PC-9 (cell line): Measurements from ENCODE around the gene IGDCC3.

ENCODE experiments used
- EZH2 ChIP-seq: fragments of 200-600 bp; sonication (generic); IDR thresholded peaks from 2 replicates; pipeline ENCODE4 v1.8.0; 2017; ENCODE audit warnings: antibody characterized with exemption, low read depth
- TF ChIP-seq, protein P1 (sequence below): fragments of 200-600 bp; sonication (generic); conservative IDR thresholded peaks from 2 replicates; pipeline ENCODE4 v1.6.1; 2017; ENCODE audit warnings: mixed run types, antibody characterized with exemption, mild to moderate bottlenecking, moderate library complexity

DNA sequence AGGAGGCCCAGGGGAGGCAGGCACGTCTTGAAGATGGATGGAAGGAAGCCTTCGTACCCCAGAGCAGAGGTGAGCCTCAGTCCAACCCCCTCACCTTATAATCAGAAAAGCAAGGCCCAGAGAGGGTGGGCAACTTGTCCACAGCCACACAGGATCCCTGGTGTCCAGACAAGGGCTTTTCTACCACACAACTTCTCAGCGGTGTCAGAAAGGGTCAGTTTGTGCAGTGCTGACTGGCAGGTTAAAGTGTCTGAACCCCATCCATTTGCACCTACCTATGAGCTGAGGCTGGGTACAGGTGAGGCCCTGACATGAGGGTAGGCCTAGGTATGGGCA is 8.6 kb downstream of the IGDCC3 start:
- no peak for TF ChIP-seq EZH2
- TF ChIP-seq, protein P1, sequence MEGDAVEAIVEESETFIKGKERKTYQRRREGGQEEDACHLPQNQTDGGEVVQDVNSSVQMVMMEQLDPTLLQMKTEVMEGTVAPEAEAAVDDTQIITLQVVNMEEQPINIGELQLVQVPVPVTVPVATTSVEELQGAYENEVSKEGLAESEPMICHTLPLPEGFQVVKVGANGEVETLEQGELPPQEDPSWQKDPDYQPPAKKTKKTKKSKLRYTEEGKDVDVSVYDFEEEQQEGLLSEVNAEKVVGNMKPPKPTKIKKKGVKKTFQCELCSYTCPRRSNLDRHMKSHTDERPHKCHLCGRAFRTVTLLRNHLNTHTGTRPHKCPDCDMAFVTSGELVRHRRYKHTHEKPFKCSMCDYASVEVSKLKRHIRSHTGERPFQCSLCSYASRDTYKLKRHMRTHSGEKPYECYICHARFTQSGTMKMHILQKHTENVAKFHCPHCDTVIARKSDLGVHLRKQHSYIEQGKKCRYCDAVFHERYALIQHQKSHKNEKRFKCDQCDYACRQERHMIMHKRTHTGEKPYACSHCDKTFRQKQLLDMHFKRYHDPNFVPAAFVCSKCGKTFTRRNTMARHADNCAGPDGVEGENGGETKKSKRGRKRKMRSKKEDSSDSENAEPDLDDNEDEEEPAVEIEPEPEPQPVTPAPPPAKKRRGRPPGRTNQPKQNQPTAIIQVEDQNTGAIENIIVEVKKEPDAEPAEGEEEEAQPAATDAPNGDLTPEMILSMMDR: no peak
